Stimulated activated CD8-positive, alpha-beta memory T cell treated with anti-CD3 and anti-CD28 coated beads, Interleukin-7, amount 100 ng/mL, for 24 hours (primary cell): Measurements from ENCODE around the gene PARD3B.

Source experiments
- DNase-seq: peaks from one replicate; pipeline ENCODE4 v3.0.0-alpha.2; 2020; ENCODE audit warnings: low read depth

Gene PARD3B

DNA sequence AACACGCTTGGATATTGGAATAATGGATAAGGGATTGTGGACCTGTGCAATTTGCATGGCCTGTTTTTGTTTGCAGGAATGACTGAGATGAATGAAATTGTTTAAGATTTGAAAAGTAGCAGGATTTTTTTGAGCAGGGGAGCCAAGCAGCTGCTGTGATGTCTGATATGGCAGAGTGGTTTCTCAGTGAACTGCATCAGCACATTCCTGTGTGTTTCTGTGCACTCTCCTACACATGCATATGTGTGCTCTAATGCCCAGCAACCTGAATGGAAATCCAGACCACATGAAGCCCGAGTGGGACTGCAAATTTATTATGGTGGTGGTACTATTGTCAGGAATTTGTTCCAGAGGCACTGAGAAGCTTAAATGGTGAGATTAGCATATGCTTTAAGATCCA is 161.7 kb downstream of the PARD3B start:
- no peak for DNase-seq

DNA sequence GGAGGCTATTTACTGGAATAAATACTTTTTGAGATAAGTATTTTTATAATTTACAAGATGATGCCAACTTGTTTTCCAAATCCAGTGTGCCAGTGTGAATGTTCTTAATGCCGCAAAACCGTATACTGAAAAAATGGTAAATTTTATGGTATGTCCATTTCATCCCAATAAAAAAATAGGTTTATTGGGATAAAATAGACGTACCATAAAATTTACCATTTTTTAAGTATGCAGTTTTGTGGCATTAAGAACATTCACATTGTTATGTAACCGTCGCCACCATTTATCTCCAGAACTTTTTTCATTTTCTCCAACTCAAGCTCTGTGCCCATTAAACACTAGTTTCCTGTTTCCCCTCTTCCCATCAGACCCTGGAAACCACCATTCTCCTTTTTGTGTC is 167.9 kb downstream of the PARD3B start:
- no peak for DNase-seq

DNA sequence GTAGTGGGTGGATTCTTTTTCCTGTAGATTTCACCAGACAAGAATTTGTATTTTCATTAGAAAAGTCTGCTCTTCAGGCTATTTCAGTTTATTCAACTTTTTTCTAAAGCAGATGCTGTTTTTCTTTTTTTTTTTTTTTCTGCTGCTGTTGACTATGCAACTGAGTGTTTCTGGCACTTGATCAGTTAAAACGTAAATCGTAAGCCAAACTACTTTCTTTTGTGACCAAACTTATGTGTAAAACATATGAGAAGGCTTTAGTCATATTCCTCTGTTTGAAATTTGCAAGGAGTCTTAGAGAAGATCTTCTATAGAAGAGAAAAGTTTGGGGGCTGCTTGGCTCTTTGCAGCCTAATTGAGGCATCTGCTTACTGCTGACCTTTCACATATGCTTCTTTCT is 170.1 kb downstream of the PARD3B start:
- DNase-seq = no peak

DNA sequence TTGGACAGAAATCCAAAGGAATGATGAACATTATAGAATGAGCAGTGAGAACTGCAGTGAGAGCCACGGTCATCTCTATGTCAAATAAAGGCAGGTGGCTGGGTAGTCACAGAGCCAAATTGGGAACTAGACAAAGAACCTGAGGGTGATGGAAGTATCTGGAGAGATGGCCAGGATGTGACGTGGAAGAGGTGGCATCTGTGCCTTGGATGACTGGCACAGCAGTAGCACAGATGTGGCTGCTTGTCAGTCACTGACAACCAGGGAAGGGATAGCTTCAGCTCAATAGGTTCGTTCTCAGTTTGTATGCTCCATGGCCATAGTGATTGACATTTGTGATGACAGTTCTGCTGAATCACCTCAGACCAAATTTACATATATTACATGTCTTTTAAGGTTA is 172.3 kb downstream of the PARD3B start:
- no peak for DNase-seq

DNA sequence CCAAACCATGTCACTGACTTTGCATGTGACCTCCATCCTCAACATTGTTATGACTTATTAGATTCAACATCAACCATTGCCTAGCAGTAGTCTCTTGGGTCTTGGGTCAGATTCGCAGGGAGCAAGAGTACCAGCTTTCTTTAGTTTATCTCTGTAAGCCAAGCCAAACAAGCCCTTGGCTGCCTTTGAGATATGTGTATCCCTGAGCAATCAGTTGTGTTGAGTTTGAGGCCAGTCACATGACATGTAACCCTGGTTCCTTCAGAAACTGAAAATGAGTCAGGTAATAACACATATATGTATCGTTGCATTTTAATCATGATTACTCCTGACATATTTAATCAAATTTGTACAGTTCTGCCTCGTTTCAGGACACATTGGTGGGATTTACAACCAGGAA is 173.3 kb downstream of the PARD3B start:
- DNase-seq = no peak

DNA sequence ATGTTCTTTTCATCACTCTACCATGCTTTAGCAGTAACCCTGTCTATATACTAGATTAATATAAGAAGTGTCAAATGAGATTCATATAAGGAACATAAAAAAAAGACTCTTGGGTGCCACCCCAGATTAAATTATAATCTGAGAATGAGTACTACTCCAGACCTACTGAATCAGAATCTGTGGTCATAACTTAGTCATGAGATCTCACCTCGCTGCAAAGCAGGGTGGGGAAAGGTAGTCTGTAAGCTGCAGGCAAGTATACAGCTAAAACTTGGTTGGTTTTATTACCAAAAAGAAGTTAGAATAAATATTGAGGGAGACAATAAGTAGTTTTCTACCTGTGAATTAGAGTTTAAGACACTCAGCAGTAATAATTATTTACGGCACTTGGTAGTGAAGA is 175.6 kb downstream of the PARD3B start:
- DNase-seq = no peak

DNA sequence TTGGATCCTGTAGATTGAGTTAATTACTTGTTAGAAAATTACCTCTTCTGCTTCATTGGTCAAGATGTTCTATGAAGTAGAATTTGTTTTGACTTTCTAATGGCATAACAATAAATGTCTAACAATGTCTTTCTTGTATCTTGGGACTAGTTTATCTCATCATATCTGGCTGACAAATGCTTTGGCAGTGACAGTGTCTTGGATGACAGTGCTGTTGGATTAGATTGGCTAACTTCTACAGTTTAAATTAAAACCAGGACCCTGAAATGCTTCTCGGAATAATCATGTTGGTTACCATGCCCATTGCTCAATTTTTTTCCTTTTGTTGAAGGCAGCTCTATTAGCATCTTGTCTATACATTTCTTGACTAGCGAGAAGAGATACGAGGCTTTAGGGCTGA is 176.9 kb downstream of the PARD3B start:
- no peak for DNase-seq

DNA sequence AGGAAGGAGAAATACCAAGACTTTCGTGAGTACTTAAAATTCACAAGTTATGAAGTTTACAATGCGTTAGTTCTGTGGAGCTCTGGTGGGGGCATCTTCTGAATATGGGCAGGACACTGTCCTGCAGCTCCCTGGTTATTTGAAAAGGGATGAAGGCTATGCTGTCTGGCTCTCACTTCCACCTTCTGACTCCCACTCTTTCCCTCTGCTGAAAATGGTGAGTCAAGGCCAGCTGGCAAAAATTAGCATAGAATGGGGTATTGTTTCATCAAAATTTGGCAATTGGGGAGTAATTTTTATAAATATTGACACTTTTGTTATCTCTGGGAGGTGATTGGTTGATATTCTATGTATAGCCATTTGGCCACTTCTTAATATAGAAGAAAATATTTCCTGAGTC is 177.4 kb downstream of the PARD3B start:
- DNase-seq = no peak

DNA sequence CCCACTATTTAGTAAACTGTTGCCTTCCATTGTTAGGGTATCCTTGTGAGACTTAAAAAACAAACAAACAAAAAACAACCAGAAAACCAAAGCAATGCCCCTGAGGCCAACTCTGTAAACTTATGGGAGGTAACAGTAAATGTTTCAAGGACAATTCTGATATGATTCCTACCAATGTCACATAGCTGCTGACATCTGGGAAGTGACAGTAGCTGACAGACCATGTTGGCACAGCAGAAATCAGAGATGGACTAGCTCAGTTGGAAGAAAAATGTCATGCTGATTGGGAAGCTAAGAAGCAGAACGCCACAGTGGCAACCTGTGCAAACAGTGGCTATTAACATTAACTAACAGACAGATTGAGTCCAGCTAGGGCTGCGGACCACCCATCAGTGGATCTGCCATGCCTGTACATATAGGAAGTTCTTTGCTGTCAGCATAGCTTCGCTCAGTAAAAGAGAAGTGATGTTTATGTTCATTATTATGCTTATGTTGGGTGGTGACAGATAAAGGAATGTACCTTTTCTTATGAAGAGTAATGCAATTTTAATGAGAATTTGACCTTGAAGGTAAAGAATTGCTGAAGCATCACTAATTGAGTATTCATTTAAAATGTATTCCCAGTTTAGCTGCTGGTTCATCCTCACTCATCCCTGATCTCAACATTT is 180.6 kb downstream of the PARD3B start:
- no peak for DNase-seq

DNA sequence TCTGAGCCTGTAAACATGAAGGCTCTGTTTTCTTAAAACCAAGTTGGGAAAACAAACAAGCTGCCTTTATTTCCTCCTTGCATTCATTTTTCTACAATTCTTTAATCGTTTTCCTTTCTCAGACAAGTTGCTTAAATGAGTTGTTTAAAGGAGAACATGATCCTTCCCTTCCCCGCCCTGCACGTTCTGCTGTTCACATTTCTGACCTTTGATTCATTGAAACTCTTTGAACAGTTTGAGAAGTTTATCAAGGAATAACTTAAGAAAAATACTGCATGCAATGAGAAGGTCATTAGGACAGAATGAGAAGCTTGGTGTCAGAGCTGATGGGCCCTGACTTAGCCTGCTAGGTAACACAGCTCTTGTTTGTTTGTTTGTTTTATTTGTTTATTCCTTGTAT is 181.6 kb downstream of the PARD3B start:
- DNase-seq = no peak

DNA sequence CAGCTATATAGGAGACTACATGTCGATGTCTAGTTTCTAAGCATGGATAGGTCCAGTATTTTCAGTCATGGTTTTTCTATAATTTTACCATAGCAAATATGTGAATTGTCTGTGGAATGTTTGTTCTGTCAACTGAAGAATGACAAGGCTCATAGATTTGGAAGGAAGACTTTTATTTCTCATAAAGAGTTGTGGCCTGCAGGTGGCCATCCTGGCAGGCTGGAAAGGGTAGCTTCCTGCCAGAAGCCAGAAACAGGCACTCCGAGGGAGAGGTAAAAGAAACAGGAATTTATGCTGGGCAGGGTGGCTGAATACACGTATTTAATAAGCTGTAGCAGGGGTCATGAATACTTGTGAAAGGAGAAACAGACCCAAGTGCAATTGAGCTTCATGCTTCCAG is 182.1 kb downstream of the PARD3B start:
- no peak for DNase-seq

DNA sequence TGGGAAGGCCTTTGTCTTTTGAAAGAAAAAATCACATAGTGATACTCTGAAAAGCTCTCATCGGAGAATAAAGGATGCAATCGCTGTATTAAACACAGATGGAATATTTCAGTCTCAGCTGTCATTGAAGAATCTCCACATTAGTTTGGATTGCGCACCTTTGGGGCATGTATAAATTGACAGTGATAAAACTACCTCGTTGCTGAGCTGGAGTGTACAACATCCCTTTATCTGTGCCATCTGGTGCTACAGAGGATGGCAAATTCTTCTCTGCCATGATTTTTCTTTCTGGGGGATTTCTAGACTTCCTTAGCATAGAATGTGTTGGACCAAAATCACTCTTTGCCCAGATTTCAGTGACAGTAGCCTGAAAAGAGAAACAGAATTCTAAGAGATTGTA is 185.3 kb downstream of the PARD3B start:
- DNase-seq = no peak

DNA sequence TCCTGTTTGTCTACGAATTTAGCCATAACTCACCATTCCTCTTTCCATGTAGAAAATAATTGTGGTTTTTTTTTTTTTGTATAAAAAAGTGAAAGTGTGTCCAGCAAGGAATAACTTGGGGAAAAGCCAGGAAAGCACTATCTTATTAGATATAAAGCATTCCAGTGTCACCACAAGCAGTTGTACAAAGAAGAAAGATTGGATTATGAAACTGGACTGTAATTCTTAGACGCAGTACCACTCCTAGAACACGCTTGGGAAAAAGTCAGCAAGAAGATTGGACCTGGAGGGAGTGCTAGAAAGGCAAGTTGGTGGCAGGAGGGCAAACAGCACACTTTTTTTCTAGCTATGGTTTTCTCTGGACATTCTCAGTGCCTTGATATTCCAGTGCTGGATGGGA is 186.7 kb downstream of the PARD3B start:
- DNase-seq = no peak

DNA sequence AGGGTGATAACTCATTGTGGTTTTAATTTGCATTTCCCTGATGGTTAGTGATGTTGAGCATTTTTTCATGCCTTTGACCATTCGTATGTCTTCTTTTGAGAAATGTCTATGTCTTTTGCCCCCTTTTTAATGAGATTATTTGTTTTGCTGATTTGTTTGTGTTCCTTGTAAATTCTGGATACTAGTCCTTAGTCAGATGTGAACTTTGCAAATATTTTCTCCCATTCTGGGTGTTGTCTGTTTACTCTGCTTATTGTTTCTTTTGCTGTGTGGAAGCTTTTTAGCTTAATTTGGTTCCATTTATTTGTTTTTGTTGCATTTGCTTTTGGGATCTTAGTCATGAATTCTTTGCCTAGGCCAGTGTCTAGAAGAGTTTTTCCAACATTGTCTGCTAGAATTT is 192.0 kb downstream of the PARD3B start:
- no peak for DNase-seq

DNA sequence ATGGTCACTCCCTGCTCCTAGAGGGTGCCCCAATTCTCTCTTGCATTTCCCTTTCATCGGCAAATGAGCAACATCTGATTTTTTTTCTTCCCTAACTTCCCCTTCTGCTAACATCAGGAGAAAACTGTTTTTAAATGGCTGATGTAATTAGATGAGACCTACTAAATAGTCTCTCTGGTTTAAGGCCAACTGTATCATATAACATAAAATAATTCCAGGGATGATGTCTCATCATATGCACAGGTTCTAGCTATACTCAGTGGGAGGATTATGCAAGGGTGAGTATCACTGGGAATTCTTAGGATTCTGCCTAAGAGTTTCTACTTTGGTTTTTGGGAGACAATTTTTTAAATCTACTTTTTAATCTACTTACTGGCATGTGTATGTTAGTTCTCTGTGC is 193.4 kb downstream of the PARD3B start:
- DNase-seq = no peak

DNA sequence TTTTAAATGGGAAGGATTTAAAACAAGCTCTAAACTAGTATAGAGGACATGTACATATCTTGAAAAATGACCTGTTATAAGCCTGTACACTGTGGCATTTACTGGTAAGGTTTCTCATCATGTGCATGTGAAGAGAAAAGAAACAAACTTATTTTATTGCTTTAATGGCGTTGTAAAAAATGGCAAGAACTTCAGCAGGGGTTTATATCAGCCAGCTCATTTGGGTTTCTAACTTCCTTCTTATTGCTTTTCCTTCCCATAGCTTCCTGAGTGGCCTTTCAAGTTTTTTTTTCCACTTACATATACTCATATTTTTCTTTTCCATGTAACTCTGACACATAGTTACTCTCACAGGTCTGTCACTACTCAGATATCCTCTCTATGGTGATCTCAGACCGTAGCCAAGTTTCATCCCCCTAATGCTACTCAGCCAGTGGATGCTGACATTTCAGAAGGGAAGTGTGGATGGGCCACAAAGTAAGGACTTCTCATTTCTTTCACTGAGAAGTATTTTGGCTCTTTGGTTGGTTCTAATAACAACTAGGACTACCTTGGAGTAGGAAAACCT is 198.2 kb downstream of the PARD3B start:
- DNase-seq = no peak

DNA sequence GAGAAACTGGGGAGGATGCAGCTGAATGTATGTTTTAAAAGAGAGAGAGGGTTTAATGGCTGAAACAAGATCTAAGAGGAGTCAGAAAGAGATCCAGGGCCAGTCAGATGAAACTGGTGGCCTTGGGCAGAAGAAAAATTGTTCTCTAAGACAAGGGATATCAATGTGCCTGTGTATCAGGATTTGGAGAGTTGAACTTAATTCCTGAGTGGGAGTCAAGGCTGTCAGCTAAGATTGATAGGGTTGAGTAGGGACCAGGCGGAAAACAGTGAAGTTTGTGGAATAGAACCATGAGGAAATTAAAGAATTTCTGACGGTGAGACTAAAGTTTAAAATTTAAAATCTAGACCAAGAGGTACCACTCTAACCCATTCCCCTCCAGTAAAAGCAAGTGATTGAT is 199.2 kb downstream of the PARD3B start:
- DNase-seq = no peak

DNA sequence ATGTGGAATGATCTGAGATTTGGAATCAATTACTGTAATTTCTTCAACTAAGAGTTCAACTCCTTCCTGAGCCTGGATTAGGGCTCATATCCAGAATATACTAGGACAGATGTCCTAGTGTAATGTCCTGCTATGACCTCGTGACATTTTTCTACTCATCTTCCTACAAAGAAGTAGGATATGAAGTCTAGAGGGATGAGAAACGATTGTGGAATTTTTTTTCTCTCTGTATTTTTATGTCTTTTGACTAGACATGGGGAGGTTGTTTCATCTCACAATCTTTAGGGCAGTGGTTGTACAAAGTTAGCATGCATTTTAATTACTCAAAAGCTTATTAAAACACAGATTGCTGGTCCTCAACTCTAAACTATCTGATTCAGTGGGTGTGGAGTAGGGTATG is 203.0 kb downstream of the PARD3B start:
- DNase-seq = no peak

DNA sequence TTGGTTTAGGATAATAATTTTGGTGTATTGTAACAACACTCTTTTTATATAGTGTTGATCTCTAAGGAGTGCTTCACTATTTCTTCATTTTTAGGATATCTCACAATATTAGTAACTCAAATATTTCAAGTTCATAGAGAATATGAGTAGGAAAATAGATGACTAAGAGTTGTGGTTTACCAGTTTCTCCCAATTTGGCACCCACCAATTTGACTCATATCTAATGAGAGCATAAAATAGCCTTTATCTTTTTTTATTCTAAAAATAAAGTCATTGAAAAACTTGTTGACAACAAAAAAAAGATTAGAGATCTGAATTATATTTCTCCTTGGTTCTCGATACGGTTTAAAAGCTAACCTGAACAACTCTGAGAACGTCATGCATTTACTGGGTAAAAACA is 204.0 kb downstream of the PARD3B start:
- DNase-seq = no peak

DNA sequence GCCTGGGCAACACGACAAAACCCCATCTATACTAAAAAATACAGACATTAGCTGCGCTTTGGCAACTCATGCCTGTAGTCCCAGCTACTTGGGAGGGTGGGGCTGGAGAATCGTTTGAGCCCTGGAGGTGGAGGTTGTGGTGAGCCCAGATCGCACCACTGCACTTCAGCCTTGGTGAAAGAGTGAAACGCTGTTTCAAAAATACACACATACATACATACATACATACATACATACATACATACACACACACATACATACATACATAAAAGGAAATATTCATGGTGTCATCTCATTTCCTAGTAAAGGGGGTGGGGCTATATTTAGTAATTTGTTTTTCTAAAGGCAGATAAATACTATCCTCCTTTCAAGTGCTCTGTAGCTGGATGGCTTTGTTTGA is 205.1 kb downstream of the PARD3B start:
- DNase-seq = no peak

DNA sequence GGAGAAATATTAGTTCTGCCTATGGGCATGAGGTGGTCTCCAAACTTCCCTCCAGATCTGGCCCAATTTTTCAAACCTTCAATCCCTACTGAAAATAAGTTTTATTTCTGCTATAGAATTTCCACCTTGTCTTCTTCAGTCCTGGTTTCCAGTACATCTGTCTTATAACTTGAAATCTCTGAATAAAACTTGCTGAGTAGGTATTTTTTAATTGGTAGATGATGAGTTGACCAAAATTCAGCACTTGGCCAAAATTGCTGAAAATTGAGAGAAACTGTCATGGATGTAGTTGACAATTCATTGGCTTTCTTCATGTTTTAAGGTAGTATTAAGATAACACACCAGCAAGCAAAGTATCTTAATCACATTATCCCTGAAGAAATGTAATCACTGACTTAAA is 206.2 kb downstream of the PARD3B start:
- no peak for DNase-seq

DNA sequence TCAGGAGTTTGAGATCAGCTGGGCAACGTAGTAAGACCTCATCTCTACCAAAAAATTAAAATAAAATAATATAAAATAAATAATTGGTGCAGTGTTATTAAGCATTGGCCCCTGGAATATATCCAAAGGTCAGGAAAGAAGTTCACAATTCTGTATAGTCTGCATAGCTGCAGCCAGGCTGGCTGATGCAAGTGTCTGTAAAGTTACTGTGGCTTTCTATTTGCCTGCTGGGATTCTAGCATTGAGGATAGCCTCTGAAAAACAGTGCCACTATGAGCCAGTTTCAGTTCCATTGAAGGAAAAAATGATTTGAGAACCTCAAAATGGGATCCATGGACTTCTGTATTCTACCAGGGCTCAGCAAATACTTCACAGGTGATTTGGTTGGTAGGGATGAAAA is 208.6 kb downstream of the PARD3B start:
- DNase-seq = no peak

DNA sequence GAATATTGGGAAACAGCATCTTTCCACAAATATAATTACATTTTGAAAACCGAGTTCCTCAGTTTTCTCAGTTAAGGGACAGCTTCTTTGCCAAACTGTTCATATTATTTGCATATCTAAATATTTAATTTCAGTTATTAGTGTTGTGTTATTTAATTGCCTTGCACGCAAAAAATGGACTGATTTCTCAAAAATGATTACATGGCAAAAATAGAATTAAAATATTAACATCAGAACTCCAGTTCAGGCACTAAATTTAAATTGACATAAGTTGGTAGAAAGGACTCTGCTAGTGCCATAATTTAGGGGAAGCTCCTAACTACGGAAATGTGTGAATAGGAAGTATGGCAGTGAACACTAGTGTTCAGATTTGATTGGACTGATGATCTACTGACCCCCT is 209.6 kb downstream of the PARD3B start:
- DNase-seq = no peak

DNA sequence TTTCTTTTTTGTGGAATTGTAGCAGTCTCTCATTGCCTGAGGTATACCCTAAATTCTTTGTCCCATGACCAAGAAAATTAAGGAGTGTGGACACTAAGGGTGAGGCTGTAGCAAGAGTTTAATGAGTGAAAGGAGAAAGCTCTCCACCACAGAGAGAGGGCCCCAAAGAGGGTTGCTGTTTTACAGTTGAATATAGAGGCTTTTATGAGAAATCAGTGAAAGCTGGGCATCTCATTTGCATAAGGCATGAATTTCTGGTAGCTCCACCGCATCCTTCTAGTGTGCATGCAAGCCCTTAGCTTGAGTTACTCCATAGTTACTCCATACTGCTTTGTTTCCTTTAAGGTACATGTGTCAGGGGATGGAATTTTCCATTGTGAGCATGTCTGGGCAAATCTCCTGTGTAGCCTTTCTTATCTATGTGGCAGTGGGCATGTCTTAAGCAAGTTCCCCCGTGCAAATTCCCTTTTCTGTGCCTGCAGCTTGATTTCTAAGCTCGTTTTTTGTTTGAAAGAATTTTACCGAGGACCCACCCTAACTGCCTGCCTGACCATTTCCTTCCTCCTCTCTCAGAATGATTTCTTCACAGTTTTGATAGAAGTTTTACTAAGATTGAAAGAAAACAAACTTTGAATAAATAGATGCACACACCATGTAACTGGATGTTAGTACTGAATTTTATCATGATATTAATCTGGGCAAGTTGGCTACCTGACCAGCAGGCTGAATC is 218.9 kb downstream of the PARD3B start:
- no peak for DNase-seq
